C4-2B (cell line): ENCODE data around the gene TEX52.

Experiments used
- H3K27ac ChIP-seq: fragments of 450-650 bp; 2 replicates; pipeline ENCODE4 v1.5.1; 2017
- ZFX ChIP-seq: fragments of 450-650 bp; IDR thresholded peaks from 2 replicates; pipeline ENCODE4 v1.6.1; 2017
- TF ChIP-seq, protein P1 (sequence below): fragments of 450-650 bp; conservative IDR thresholded peaks from 2 replicates; pipeline ENCODE4 v1.5.1; 2017; ENCODE audit warnings: mild to moderate bottlenecking

Gene TEX52

DNA sequence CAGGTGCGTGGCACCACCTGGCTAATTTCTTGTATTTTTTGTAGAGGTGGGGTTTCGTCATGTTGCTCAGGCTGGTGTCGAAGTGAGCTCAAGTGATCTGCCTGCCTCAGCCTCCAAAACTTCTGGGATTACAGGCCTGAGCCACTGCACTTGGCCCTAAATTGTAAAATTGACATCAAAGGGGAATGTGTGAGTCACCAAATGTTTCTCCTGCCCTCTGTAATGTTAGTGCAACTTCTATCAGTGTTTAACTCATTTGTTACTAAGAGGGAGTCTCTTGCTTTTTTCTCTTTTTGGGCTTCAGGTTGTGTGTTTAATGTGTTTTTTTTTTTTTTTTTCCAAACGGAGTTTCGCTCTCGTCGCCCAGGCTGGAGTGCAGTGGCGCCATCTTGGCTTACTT, 36.2 kb upstream of the TEX52 start:
- H3K27ac ChIP-seq, result no peak overlapping the region
- TF ChIP-seq ZFX, result no peak
- TF ChIP-seq, protein P1, sequence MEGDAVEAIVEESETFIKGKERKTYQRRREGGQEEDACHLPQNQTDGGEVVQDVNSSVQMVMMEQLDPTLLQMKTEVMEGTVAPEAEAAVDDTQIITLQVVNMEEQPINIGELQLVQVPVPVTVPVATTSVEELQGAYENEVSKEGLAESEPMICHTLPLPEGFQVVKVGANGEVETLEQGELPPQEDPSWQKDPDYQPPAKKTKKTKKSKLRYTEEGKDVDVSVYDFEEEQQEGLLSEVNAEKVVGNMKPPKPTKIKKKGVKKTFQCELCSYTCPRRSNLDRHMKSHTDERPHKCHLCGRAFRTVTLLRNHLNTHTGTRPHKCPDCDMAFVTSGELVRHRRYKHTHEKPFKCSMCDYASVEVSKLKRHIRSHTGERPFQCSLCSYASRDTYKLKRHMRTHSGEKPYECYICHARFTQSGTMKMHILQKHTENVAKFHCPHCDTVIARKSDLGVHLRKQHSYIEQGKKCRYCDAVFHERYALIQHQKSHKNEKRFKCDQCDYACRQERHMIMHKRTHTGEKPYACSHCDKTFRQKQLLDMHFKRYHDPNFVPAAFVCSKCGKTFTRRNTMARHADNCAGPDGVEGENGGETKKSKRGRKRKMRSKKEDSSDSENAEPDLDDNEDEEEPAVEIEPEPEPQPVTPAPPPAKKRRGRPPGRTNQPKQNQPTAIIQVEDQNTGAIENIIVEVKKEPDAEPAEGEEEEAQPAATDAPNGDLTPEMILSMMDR, result no peak

DNA sequence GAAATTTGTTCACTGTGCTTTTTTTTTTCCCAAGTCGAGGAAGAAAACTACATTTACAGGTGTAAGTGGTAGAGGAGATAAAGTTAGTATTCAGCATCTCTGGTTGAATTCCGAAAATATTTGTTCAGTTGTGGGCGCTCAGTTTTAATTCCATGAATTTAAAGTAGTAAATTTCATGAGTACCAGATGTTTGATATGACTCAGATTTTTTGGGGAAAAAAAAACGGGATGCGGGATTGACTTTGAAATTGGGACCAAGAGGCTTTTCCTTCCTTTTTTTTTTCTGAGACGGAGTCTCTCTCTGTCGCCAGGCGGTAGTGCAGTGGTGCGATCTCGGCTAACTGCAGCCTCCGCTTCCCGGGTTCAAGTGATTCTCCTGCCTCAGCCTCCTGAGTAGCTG, 35.4 kb upstream of the TEX52 start:
- H3K27ac ChIP-seq, result no peak overlapping the region
- TF ChIP-seq, protein P1, result no peak
- no peak for TF ChIP-seq ZFX

DNA sequence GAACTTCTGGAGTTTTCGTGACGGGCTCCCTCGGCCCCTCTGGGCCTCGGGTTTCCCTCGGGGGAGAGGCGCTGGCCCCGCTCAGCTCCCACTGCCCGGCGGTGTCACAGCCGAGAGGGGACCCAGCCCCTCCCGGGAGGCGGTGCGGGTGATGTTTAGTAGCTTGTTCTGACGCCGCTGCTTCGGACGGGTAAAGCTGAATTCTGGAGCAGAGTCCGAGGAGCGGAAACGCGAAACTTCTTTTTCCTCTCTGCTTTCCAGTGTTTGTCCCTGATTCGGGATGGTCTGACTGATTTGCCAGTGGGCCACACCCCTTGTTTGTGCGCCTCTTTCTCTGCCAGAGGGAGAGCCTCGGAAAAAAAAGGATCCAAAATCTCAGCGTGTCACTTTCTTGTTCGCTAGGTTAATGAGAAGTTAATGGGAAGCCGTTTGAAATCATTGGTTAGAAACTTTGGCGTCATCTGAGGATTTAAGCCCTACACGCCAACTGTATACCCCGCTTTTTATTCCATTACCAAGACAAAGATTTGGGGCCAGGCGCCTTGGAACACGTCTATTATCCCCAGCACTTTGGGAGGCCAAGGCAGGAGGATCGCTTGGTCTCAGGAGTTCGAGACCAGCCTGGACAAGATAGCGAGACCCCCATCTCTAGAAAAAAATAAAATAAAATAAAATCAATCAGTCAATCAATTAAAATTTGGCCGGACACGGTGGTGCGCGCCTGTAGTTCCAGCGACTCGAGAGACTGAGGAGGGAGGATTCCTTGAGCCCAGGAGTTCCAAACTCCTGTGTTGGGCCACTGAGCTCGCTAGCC, 34.6 kb upstream of the TEX52 start:
- H3K27ac ChIP-seq, result peak overlapping the region; percentile 87
- TF ChIP-seq, protein P1, result no peak
- 0 out of 2 replicates have a peak, but pooled peaks have one; percentile 46 for TF ChIP-seq ZFX

DNA sequence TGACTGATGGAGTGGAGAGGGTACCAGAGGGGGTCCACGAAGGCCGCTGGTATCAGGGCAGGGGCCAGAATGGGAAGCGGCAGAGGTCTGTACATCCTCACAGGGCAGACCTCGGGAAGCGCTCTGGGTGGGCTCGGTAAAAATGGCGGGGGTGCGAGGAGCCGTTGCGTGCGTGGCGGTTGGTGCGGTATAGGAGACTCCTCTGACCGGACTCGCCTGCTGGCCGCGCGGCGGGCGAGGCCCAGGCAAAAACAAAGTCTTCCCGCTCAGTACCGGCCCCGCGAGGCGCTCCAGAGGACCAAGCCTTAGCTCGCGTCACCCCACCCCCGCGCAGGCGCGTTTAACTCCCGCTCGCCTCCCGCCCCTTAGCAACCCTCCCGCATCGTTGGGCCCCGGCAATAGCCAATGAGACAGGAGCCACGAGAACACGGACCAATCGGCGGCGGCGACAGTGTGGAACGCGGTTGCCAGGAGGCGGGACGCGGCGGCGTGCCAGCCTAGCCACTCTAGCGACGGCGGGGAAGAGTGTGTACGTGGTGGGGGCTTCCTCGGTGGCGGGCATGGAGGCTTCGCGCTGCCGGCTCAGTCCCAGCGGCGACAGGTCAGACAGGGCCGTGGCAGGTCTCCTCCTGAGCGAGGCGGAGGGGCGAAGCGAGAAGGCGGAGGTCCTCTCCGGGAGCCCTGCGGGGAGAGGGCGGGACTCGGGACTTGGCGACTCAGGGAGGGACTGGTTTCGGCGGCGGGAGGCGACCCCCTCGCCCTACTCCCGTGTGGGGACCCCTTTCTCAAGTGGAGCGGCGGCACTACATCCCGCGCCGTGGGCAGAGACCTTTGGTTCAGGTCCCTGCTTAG, 33.8 kb upstream of the TEX52 start, which contains the start of gene TULP3:
Gene TULP3, plus strand, starts transcription at position 504 of the 852 bp plus-strand sequence. Its CDS starts 57 bp downstream, at position 561.
- TF ChIP-seq ZFX, result no peak; the same call in 1 of the 2 replicates
- TF ChIP-seq, protein P1, result no peak; the same call in 1 of the 2 replicates

DNA sequence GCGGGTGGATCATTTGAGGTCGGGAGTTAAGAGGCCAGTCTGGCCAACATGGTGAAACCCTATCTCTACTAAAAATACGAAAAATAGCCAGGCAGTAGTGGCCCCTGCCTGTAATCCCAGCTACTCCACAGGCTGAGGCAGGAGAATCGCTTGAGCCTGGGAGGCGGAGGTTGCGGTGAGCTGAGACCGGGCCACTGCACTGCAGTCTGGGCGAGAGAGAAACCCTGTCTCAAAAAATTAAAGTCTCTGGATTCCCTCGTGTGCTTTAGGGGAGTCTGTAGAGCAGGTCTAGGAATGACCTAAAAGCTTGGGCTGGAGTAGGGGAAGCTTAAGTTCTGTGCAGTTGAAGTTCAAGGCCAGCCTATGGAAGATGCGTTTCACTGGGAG, 33.2 kb upstream of the TEX52 start:
- H3K27ac ChIP-seq, result peak overlapping the region; percentile 87
- no peak for TF ChIP-seq ZFX
- TF ChIP-seq, protein P1, result no peak

More for the DNA sequence above, 33.8 kb upstream of the TEX52 start, which contains the start of gene TULP3:
- H3K27ac ChIP-seq, result peak within 1 kb of the TSS; percentile 87

DNA sequence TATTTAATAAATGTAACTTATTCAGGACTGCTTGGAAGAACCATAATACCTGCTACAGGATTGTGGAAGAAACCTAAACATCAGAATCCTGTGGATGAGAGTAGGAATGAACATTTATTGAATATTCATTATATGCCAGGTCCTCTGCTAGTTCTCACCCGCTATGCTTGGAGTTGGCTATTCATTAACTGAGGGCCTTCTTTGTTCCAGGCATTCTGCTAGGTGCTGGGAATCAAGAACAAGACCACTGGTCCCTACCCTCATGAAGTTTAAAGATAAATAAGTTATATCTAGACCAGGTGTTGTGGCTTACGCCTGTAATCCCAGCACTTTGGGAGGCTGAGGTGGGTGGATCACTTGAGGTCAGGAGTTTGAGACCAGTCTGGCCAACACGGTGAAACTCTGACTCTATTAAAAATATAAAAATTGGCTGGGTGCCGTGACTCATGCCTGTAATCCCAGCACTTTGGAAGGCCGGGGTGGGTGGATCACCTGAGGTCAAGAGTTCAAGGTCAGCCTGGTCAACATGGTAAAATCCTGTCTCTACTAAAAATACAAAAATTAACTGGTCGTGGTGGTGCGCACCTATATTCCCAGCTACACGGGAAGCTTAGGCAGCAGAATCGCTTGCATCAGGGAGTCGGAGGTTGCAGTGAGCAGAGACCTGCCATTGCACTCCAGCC, 30.1 kb upstream of the TEX52 start:
- no peak for TF ChIP-seq ZFX
- TF ChIP-seq, protein P1, result no peak
- H3K27ac ChIP-seq, result no peak overlapping the region
